K562 (cell line): ENCODE measurements around the gene ANKRD61. TPM values are rescaled to one million over a fixed set of nuclear protein-coding genes. Genes with fewer than 3 reads are reported as not detected.
A peak's percentile ranks its signal among the peaks of the same experiment; 100 is the strongest.

Source experiments
- BRD9 ChIP-seq: fragments of 450-650 bp; IDR thresholded peaks from 2 replicates; pipeline ENCODE4 v1.6.1; 2018; ENCODE audit warnings: low read depth; ENCODE audit not compliant: partially characterized antibody
- DACH1 ChIP-seq: fragments of 450-650 bp; IDR thresholded peaks from 2 replicates; pipeline ENCODE4 v1.6.1; 2018; ENCODE audit not compliant: partially characterized antibody
- DPF2 ChIP-seq: fragments of 450-650 bp; IDR thresholded peaks from 2 replicates; pipeline ENCODE4 v1.6.1; 2016
- E2F8 ChIP-seq: fragments of 450-650 bp; IDR thresholded peaks from 2 replicates; pipeline ENCODE4 v1.7.1; 2018; ENCODE audit warnings: mild to moderate bottlenecking, low read depth; ENCODE audit not compliant: partially characterized antibody
- EP400 ChIP-seq: fragments of 450-650 bp; IDR thresholded peaks from 2 replicates; pipeline ENCODE4 v1.6.1; 2017; ENCODE audit warnings: antibody characterized with exemption, mild to moderate bottlenecking, moderate library complexity
- KDM2B ChIP-seq: fragments of 250-450 bp; sonication (Bioruptor Pico); IDR thresholded peaks from 2 replicates; pipeline ENCODE4 v1.8.0; 2021; ENCODE audit warnings: mild to moderate bottlenecking, moderate library complexity
- MYC ChIP-seq, 2 experiments: fragments of 250-450 bp in 1 of 2; sonication (Bioruptor Pico) in 1 of 2; IDR thresholded peaks; 2 replicates each; pipeline versions ENCODE4 v1.5.1 to v1.6.1; 2012 to 2021; ENCODE audit warnings: low read depth in 2 of 2, borderline replicate concordance in 1 of 2, improper control_type of control experiment in 1 of 2, low read length in 1 of 2, mild to moderate bottlenecking in 1 of 2, moderate library complexity in 1 of 2
- NCOA2 ChIP-seq, 2 experiments: fragments of 450-650 bp; IDR thresholded peaks; 2 replicates each; pipeline ENCODE4 v1.6.1; 2018; ENCODE audit warnings: mild to moderate bottlenecking in 2 of 2, moderate library complexity in 1 of 2; ENCODE audit not compliant: partially characterized antibody in 2 of 2
- SMAD1 ChIP-seq: fragments of 150-350 bp; IDR thresholded peaks from 2 replicates; pipeline ENCODE4 v1.6.1; 2014; ENCODE audit warnings: low read length, low read depth; ENCODE audit not compliant: partially characterized antibody
- SNIP1 ChIP-seq: fragments of 450-650 bp; IDR thresholded peaks from 2 replicates; pipeline ENCODE4 v1.7.1; 2017; ENCODE audit warnings: low read depth, mild to moderate bottlenecking
- SP1 ChIP-seq: sonication (generic); formaldehyde crosslinking; IDR thresholded peaks from 2 replicates; pipeline ENCODE4 v1.8.1; 2022; ENCODE audit warnings: mild to moderate bottlenecking, missing genetic modification reagents
- SPI1 ChIP-seq: IDR thresholded peaks from 2 replicates; pipeline ENCODE4 v1.6.1; 2011; ENCODE audit warnings: low read depth, low read length, control low read depth, borderline replicate concordance
- ZNF134 ChIP-seq: fragments of 250-450 bp; sonication (Bioruptor Pico); conservative IDR thresholded peaks from 2 replicates; pipeline ENCODE4 v1.4.0; 2020
- ZNF311 ChIP-seq: fragments of 250-450 bp; sonication (Bioruptor Pico); IDR thresholded peaks from 2 replicates; pipeline ENCODE4 v1.4.0; 2020; ENCODE audit warnings: mild to moderate bottlenecking, moderate library complexity
- ZNF395 ChIP-seq: fragments of 200-800 bp; sonication (Bioruptor generic); IDR thresholded peaks from 2 replicates; pipeline ENCODE4 v1.6.1; 2017; ENCODE audit warnings: missing genetic modification characterization, missing compliant biosample characterization
- polyA plus RNA-seq, 8 experiments: library from polyadenylated mRNA; depleted of rRNA in 4 of 8; stranded (reverse) in 5 of 8; unstranded in 3 of 8; fragments of >200 nt; fragmentation: Nextera tagmentation in 2 of 8; fragmentation: Illumina TruSeq in 1 of 8; extraction: Ambion mirVana in 2 of 8; extraction: Trizol in 1 of 8; gene quantifications; 2 replicates each; pipeline versions ENCODE4 v1.2.1 to v1.2.3, GENCODE V29; 2011 to 2014; ENCODE audit warnings: inconsistent platforms in 1 of 8, missing spikeins in 1 of 8
- total RNA-seq, 7 experiments: library from RNA; depleted of rRNA in 6 of 7; stranded (reverse); fragments of >200 nt in 6 of 7; fragmentation: Illumina TruSeq in 2 of 7; extraction: Trizol in 2 of 7; gene quantifications; 2 replicates each; pipeline versions ENCODE4 v1.2.1 to v1.2.3, GENCODE V29; 2011 to 2021; ENCODE audit warnings: low replicate concordance in 1 of 7
- TF ChIP-seq, protein P1 (sequence below): fragments of 250-450 bp; sonication (Bioruptor Pico); IDR thresholded peaks from 2 replicates; pipeline ENCODE4 v1.4.0; 2020; ENCODE audit warnings: mild to moderate bottlenecking, moderate library complexity

The ANKRD61 gene
- total and polyA plus RNA-seq, 9 of the 15 experiments (the other 6 are each of a cell fraction or from before 2014, with no cell fraction given) = 0.08 to 0.11 (median 0.09) TPM; not detected in 5

DNA sequence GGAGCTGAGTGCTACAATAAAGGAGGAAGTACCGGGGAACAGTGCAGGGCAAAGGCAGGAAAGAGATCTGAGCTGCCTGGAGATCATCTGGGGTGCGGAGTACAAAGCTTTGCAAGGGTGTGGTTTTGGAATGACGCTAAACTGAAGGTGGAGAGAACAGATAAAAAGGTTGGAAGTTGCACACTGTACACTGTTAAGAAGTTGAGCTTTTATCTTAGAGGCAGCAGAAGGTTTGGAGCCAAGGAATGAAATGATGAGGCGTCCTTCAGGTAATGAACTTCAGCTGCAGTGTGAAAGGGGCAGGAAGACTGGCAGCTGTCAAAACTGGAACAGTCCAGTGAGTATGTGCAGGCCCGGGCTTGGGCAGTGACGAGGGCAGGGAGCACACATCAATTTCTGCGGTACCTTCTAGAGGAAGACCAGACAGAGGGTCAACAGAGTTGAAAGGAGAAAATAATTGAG, 7.2 kb upstream of the ANKRD61 start (continued):
- TF ChIP-seq E2F8 (peak; percentile 77), SP1 (CRISPR knock-in tag) (peak; percentile 83), ZNF395 (peak; percentile 97), ZNF311 (CRISPR knock-in tag) (peak; percentile 54; the same call in 1 of the 2 replicates), SMAD1 (peak; percentile 67), ZNF134 (CRISPR knock-in tag) (peak; percentile 56; the same call in 1 of the 2 replicates), KDM2B (0 out of 2 replicates have a peak, but pooled peaks have one; percentile 53), SNIP1 (no peak), MYC (IDR thresholded peaks at IDR 0.05; ENCODE audit: low read depth, low read length) (no peak), MYC (CRISPR knock-in tag; IDR thresholded peaks at IDR 0.05; ENCODE audit: borderline replicate concordance, low read depth) (no peak), SPI1 (peak; percentile 67), BRD9 (peak; percentile 33), NCOA2 (IDR thresholded peaks at IDR 0.05; ENCODE audit: partially characterized antibody in 2 of 2) (peak in 1 of 2 experiments; percentile 27), DACH1 (peak; percentile 57), DPF2 (peak; percentile 99), EP400 (peak; percentile 51; the same call in 1 of the 2 replicates)
- TF ChIP-seq, protein P1, sequence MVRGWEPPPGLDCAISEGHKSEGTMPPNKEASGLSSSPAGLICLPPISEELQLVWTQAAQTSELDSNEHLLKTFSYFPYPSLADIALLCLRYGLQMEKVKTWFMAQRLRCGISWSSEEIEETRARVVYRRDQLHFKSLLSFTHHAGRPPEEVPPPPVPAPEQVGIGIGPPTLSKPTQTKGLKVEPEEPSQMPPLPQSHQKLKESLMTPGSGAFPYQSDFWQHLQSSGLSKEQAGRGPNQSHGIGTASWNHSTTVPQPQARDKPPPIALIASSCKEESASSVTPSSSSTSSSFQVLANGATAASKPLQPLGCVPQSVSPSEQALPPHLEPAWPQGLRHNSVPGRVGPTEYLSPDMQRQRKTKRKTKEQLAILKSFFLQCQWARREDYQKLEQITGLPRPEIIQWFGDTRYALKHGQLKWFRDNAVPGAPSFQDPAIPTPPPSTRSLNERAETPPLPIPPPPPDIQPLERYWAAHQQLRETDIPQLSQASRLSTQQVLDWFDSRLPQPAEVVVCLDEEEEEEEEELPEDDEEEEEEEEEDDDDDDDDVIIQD (CRISPR knock-in tag) = no peak
